ENCODE results near the gene SUPT16H. TPM values are rescaled to one million over a fixed set of nuclear protein-coding genes. Genes with fewer than 3 reads are reported as not detected.

SUPT16H gene
- total RNA-seq, 1 donor from 2014 or later: 122 TPM

DNA sequence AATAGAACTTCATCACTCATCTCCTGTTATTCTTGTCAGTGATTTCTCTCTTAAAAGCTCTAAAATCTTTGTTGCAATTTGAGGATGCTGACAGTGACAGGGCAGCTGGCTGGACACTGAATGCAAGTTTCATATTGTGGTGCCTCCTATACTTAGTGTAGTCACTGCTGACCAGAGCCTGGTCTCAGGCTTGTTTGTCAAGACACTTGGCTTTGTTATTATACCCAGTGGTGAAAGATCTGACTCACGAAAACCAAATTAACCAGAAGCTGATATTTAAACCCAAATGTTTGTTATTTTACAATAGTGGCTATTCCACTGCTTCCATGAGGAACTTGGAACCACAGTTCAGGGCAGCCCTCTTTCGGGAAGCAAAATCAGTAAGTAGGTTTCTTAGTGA, 61.1 kb downstream of the SUPT16H start:
- TF ChIP-seq, protein P1, sequence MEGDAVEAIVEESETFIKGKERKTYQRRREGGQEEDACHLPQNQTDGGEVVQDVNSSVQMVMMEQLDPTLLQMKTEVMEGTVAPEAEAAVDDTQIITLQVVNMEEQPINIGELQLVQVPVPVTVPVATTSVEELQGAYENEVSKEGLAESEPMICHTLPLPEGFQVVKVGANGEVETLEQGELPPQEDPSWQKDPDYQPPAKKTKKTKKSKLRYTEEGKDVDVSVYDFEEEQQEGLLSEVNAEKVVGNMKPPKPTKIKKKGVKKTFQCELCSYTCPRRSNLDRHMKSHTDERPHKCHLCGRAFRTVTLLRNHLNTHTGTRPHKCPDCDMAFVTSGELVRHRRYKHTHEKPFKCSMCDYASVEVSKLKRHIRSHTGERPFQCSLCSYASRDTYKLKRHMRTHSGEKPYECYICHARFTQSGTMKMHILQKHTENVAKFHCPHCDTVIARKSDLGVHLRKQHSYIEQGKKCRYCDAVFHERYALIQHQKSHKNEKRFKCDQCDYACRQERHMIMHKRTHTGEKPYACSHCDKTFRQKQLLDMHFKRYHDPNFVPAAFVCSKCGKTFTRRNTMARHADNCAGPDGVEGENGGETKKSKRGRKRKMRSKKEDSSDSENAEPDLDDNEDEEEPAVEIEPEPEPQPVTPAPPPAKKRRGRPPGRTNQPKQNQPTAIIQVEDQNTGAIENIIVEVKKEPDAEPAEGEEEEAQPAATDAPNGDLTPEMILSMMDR (conservative IDR thresholded peaks at IDR 0.05): no peak
- H3K4me3 Mint-ChIP-seq: no peak overlapping the region
- H3K27me3 Mint-ChIP-seq: peaks cover 7% of the 10 kb centered on the region

DNA sequence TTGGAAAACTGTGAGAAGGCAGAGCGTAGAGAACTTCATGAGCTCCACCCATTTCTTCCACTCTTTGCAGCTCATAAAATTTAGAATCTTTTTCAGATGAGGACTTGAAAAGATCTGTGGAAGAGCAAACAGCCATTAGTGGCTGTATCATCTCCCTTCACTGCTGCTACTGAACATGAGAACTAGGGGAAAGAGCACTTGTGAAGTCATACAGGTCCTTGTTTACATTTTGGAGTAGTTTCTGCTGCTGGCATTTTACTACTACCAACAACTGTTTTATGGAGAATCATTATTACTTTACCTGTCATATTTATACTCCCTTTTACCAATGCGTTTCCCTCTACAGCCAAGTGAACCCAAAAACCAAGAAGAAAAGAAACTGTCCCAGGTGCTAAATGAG, 62.9 kb downstream of the SUPT16H start:
- Mint-ChIP-seq H3K9me3 (no peaks in the 10 kb centered on the region), H3K27me3 (peaks cover 7% of the 10 kb centered on the region), H3K4me3 (no peak overlapping the region), H3K27ac (no peak overlapping the region), H3K4me1 (ENCODE audit: unreplicated experiment) (peaks cover 5% of the 10 kb centered on the region), H3K36me3 (no peaks in the 10 kb centered on the region)
- no peak for DNase-seq (ENCODE audit: extremely low spot score, unreplicated experiment)
- TF ChIP-seq, protein P1 (conservative IDR thresholded peaks at IDR 0.05): no peak

More for the DNA sequence above, 61.1 kb downstream of the SUPT16H start:
- no peaks in the 10 kb centered on the region for H3K9me3 Mint-ChIP-seq
- no peaks in the 10 kb centered on the region for H3K36me3 Mint-ChIP-seq
- H3K27ac Mint-ChIP-seq: no peak overlapping the region
- no peak for DNase-seq (ENCODE audit: extremely low spot score, unreplicated experiment)
- H3K4me1 Mint-ChIP-seq (ENCODE audit: unreplicated experiment): peaks cover 5% of the 10 kb centered on the region

DNA sequence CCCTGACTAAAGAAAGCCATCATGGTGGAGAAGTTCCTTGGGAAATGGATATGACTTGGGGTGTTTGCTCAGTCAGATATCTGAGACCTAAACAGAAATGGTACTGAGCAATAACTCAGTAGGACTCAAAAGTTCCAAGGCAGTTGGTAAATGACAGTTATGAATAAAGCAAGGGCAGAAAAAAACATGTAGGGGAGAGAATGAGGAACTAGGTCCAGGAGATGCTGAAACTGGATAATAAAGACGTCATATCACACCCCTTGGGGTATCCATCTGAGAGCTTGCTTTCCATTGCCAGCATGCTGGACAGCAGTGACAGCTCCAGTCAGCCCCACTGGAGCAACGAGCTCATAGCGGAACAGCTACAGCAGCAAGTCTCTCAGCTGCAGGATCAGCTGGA, 66.4 kb downstream of the SUPT16H start:
- peaks cover 4% of the 10 kb centered on the region for H3K27me3 Mint-ChIP-seq
- TF ChIP-seq, protein P1 (conservative IDR thresholded peaks at IDR 0.05): no peak
- no peaks in the 10 kb centered on the region for H3K36me3 Mint-ChIP-seq
- no peak overlapping the region for H3K27ac Mint-ChIP-seq
- peaks cover 5% of the 10 kb centered on the region for H3K4me1 Mint-ChIP-seq (ENCODE audit: unreplicated experiment)
- H3K4me3 Mint-ChIP-seq: no peak overlapping the region
- H3K9me3 Mint-ChIP-seq: no peaks in the 10 kb centered on the region
- DNase-seq (ENCODE audit: extremely low spot score, unreplicated experiment): no peak

DNA sequence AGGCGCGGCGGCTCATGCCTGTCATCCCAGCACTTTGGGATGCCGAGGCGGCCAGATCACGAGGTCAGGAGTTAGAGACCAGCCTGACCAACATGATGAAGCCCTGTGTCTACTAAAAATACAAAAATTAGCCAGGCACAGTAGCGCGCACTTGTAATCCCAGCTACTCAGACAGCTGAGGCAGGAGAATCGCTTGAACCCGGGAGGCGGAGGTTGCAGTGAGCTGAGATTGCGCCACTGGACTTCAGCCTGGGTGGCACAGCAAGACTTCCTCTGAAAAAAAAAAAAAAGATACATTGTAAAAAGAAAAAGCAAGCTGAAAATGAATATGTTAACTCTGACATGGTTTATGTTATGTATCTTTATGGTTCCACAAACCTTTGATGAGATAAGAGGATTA, 70.3 kb downstream of the SUPT16H start:
- Mint-ChIP-seq H3K36me3 (no peaks in the 10 kb centered on the region), H3K27me3 (no peaks in the 10 kb centered on the region), H3K4me1 (ENCODE audit: unreplicated experiment) (peaks cover 5% of the 10 kb centered on the region), H3K4me3 (no peak overlapping the region), H3K27ac (no peak overlapping the region), H3K9me3 (no peaks in the 10 kb centered on the region)
- TF ChIP-seq, protein P1 (conservative IDR thresholded peaks at IDR 0.05): no peak
- DNase-seq (ENCODE audit: extremely low spot score, unreplicated experiment): no peak

DNA sequence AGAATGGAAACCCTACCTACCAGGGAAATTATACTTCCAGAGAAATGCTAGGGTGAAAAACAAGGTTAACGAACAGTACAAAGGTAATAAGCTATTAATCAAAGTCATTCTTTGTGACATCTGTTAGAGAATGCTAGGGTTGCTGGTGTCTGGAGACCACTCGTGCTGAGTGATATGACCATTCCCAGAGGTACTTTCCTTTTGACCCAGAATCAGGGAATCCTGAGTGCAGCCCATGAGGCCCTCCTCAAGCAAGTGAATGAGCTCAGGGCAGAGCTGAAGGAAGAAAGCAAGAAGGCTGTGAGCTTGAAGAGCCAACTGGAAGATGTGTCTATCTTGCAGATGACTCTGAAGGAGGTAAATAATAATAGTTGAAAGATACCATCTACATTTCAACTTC, 72.2 kb downstream of the SUPT16H start:
- Mint-ChIP-seq H3K4me1 (ENCODE audit: unreplicated experiment) (peaks cover 17% of the 10 kb centered on the region), H3K4me3 (no peak overlapping the region), H3K27ac (no peak overlapping the region), H3K36me3 (no peaks in the 10 kb centered on the region), H3K27me3 (no peaks in the 10 kb centered on the region), H3K9me3 (no peaks in the 10 kb centered on the region)
- no peak for DNase-seq (ENCODE audit: extremely low spot score, unreplicated experiment)
- TF ChIP-seq, protein P1 (conservative IDR thresholded peaks at IDR 0.05): no peak

DNA sequence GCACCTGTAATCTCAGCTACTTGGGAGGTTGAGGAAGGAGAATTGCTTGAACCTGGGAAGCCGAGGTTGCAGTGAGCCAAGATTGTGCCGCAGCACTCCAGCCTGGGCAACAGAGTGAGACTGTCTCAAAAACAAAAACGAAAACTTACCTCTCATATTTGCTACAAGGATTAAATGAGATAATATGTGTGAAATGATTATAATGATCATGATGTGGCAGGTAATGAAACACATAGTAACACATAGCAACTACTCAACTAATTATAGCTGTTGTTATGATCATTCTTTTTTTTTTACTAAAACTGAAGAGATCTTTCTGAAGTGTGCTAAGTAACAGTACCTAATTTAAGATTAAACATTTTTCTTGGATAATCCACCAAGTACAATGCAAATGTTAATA, 73.9 kb downstream of the SUPT16H start:
- no peak overlapping the region for H3K4me3 Mint-ChIP-seq
- no peak overlapping the region for H3K27ac Mint-ChIP-seq
- H3K9me3 Mint-ChIP-seq: no peaks in the 10 kb centered on the region
- no peaks in the 10 kb centered on the region for H3K27me3 Mint-ChIP-seq
- no peak for DNase-seq (ENCODE audit: extremely low spot score, unreplicated experiment)
- TF ChIP-seq, protein P1 (conservative IDR thresholded peaks at IDR 0.05): no peak
- no peaks in the 10 kb centered on the region for H3K36me3 Mint-ChIP-seq
- H3K4me1 Mint-ChIP-seq (ENCODE audit: unreplicated experiment): peaks cover 17% of the 10 kb centered on the region
